HepG2 (cell line): Measurements from ENCODE around the gene MTHFD1. TPM values are rescaled to one million over a fixed set of nuclear protein-coding genes. Genes with fewer than 3 reads are reported as not detected.

ENCODE experiments used
- AHR ChIP-seq: IDR thresholded peaks from 2 replicates; pipeline ENCODE4 v1.6.1; 2018; ENCODE audit warnings: missing genetic modification reagents, missing compliant biosample characterization
- CBFB ChIP-seq: sonication (generic); formaldehyde crosslinking; IDR thresholded peaks from 2 replicates; pipeline ENCODE4 v1.4.0; 2020; ENCODE audit warnings: missing genetic modification reagents
- EED ChIP-seq: sonication (generic); formaldehyde crosslinking; IDR thresholded peaks from 2 replicates; pipeline ENCODE4 v1.5.0; 2020; ENCODE audit warnings: mild to moderate bottlenecking, missing genetic modification reagents
- FOSL1 ChIP-seq: sonication (generic); formaldehyde crosslinking; IDR thresholded peaks from 2 replicates; pipeline ENCODE4 v1.9.0; 2021; ENCODE audit warnings: missing genetic modification reagents, borderline replicate concordance
- GMEB1 ChIP-seq: sonication (generic); formaldehyde crosslinking; IDR thresholded peaks from 2 replicates; pipeline ENCODE4 v1.5.1; 2020; ENCODE audit warnings: missing genetic modification reagents, mild to moderate bottlenecking, borderline replicate concordance
- HDAC2 ChIP-seq: sonication (generic); formaldehyde crosslinking; IDR thresholded peaks from 2 replicates; pipeline ENCODE4 v1.4.0; 2020; ENCODE audit warnings: missing genetic modification reagents
- ISL2 ChIP-seq: sonication (generic); formaldehyde crosslinking; IDR thresholded peaks from 2 replicates; pipeline ENCODE4 v1.5.0; 2020; ENCODE audit warnings: missing genetic modification reagents
- KDM2A ChIP-seq: sonication (generic); formaldehyde crosslinking; IDR thresholded peaks from 2 replicates; pipeline ENCODE4 v1.4.0; 2020; ENCODE audit warnings: low read depth, missing genetic modification reagents, borderline replicate concordance
- PAX8 ChIP-seq: sonication (generic); formaldehyde crosslinking; IDR thresholded peaks from 2 replicates; pipeline ENCODE4 v1.8.0; 2022; ENCODE audit warnings: mild to moderate bottlenecking, missing genetic modification reagents, borderline replicate concordance
- PBX3 ChIP-seq: sonication (generic); formaldehyde crosslinking; IDR thresholded peaks from 2 replicates; pipeline ENCODE4 v1.8.1; 2023; ENCODE audit warnings: missing genetic modification reagents, inconsistent platforms, borderline replicate concordance
- RARA ChIP-seq: IDR thresholded peaks from 2 replicates; pipeline ENCODE4 v1.6.1; 2016; ENCODE audit warnings: missing genetic modification reagents, missing compliant biosample characterization
- SIX4 ChIP-seq: sonication (generic); formaldehyde crosslinking; IDR thresholded peaks from 2 replicates; pipeline ENCODE4 v1.4.0; 2020; ENCODE audit warnings: missing genetic modification reagents
- STAG1 ChIP-seq: sonication (generic); formaldehyde crosslinking; IDR thresholded peaks from 2 replicates; pipeline ENCODE4 v1.4.0; 2020; ENCODE audit warnings: missing genetic modification reagents
- TARDBP ChIP-seq: sonication (generic); formaldehyde crosslinking; IDR thresholded peaks from 2 replicates; pipeline ENCODE4 v1.8.0; 2022; ENCODE audit warnings: mild to moderate bottlenecking, missing genetic modification reagents
- WIZ ChIP-seq: sonication (generic); formaldehyde crosslinking; IDR thresholded peaks from 2 replicates; pipeline ENCODE4 v1.5.1; 2020; ENCODE audit warnings: mild to moderate bottlenecking, missing genetic modification reagents
- YY1 ChIP-seq: IDR thresholded peaks from 2 replicates; pipeline ENCODE4 v1.6.1; 2011; ENCODE audit warnings: low read length, low read depth, moderate library complexity, mild to moderate bottlenecking; ENCODE audit not compliant: insufficient read depth, insufficient replicate concordance
- ZBTB26 ChIP-seq: IDR thresholded peaks from 2 replicates; pipeline ENCODE4 v1.6.1; 2016; ENCODE audit warnings: missing compliant biosample characterization, missing genetic modification reagents, borderline replicate concordance
- ZKSCAN5 ChIP-seq: sonication (generic); formaldehyde crosslinking; IDR thresholded peaks from 2 replicates; pipeline ENCODE4 v1.5.1; 2020; ENCODE audit warnings: mild to moderate bottlenecking, missing genetic modification reagents
- polyA plus RNA-seq, 8 experiments: library from polyadenylated mRNA; depleted of rRNA in 3 of 8; stranded (reverse) in 7 of 8; unstranded in 1 of 8; fragments of >200 nt; fragmentation: Illumina TruSeq in 4 of 8; extraction: Trizol in 4 of 8; gene quantifications; 2 replicates each; pipeline versions ENCODE4 v1.2.1 to v1.2.3, GENCODE V29; 2011 to 2016; ENCODE audit warnings: low read depth in 4 of 8, missing spikeins in 1 of 8, mixed read lengths in 1 of 8; ENCODE audit not compliant: insufficient read depth in 1 of 8
- total RNA-seq, 5 experiments: library from RNA; depleted of rRNA; stranded (reverse); fragments of >200 nt; fragmentation: Illumina TruSeq; extraction: Trizol; gene quantifications; 2 replicates each; pipeline ENCODE4 v1.2.3, GENCODE V29; 2016; ENCODE audit warnings: low read depth in 1 of 5
- TF ChIP-seq, protein P1 (sequence below): sonication (generic); formaldehyde crosslinking; IDR thresholded peaks from 2 replicates; pipeline ENCODE4 v1.4.0; 2020; ENCODE audit warnings: missing genetic modification reagents, mild to moderate bottlenecking, borderline replicate concordance
- TF ChIP-seq, protein P2 (sequence below): sonication (generic); formaldehyde crosslinking; IDR thresholded peaks from 2 replicates; pipeline ENCODE4 v1.5.0; 2020; ENCODE audit warnings: missing genetic modification reagents, mild to moderate bottlenecking, borderline replicate concordance
- TF ChIP-seq, protein P3 (sequence below): sonication (generic); formaldehyde crosslinking; IDR thresholded peaks from 2 replicates; pipeline ENCODE4 v1.5.0; 2020; ENCODE audit warnings: mild to moderate bottlenecking, low read depth, missing genetic modification reagents, borderline replicate concordance

MTHFD1 gene
- total and polyA plus RNA-seq, 2 of the 13 experiments (the other 11 are each of a cell fraction or from before 2014, with no cell fraction given) = 31.0 to 106 TPM

- TF ChIP-seq AHR (no peak), WIZ (no peak; the same call in 1 of the 2 replicates), PAX8 (CRISPR knock-in tag) (no peak), CBFB (CRISPR knock-in tag) (no peak), RARA (CRISPR knock-in tag) (no peak), ZKSCAN5 (no peak), SIX4 (CRISPR knock-in tag) (no peak), KDM2A (CRISPR knock-in tag) (peak; percentile 51; the same call in 1 of the 2 replicates), FOSL1 (CRISPR knock-in tag) (no peak), ZBTB26 (CRISPR knock-in tag) (peak; percentile 60; the same call in 1 of the 2 replicates), HDAC2 (0 out of 2 replicates have a peak, but pooled peaks have one; percentile 21), STAG1 (CRISPR knock-in tag) (no peak), TARDBP (CRISPR knock-in tag) (no peak), GMEB1 (CRISPR knock-in tag) (peak; percentile 67; the same call in 1 of the 2 replicates), ISL2 (no peak), YY1 (peak; percentile 78), PBX3 (CRISPR knock-in tag) (no peak), EED (CRISPR knock-in tag) (no peak)
- TF ChIP-seq, protein P1, sequence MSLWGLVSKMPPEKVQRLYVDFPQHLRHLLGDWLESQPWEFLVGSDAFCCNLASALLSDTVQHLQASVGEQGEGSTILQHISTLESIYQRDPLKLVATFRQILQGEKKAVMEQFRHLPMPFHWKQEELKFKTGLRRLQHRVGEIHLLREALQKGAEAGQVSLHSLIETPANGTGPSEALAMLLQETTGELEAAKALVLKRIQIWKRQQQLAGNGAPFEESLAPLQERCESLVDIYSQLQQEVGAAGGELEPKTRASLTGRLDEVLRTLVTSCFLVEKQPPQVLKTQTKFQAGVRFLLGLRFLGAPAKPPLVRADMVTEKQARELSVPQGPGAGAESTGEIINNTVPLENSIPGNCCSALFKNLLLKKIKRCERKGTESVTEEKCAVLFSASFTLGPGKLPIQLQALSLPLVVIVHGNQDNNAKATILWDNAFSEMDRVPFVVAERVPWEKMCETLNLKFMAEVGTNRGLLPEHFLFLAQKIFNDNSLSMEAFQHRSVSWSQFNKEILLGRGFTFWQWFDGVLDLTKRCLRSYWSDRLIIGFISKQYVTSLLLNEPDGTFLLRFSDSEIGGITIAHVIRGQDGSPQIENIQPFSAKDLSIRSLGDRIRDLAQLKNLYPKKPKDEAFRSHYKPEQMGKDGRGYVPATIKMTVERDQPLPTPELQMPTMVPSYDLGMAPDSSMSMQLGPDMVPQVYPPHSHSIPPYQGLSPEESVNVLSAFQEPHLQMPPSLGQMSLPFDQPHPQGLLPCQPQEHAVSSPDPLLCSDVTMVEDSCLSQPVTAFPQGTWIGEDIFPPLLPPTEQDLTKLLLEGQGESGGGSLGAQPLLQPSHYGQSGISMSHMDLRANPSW = no peak
- TF ChIP-seq, protein P2, sequence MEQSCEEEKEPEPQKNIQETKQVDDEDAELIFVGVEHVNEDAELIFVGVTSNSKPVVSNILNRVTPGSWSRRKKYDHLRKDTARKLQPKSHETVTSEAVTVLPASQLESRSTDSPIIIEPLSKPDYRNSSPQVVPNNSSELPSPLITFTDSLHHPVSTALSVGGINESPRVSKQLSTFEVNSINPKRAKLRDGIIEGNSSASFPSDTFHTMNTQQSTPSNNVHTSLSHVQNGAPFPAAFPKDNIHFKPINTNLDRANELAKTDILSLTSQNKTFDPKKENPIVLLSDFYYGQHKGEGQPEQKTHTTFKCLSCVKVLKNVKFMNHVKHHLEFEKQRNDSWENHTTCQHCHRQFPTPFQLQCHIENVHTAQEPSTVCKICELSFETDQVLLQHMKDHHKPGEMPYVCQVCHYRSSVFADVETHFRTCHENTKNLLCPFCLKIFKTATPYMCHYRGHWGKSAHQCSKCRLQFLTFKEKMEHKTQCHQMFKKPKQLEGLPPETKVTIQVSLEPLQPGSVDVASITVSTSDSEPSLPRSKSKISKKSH (CRISPR knock-in tag) = no peak
- TF ChIP-seq, protein P3, sequence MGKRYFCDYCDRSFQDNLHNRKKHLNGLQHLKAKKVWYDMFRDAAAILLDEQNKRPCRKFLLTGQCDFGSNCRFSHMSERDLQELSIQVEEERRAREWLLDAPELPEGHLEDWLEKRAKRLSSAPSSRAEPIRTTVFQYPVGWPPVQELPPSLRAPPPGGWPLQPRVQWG (CRISPR knock-in tag) = no peak
Measured at GRCh38 chr14:64338616-64339316, 49.4 kb upstream of the MTHFD1 start (continued).
